Suppressor macrophage treated with lipopolysaccharide for 1 hour (primary cell): Measurements from ENCODE around the gene MAD1L1.
"Not testable (repeated sequence)": the region's sequence is repeated elsewhere in the genome, so short reads cannot be mapped to it uniquely, and the experiment has no call there.

Experiments
- DNase-seq, 3 donors: peaks; one replicate each; pipeline ENCODE4 v3.0.0-alpha.2; 2020 to 2022

MAD1L1 gene

DNA sequence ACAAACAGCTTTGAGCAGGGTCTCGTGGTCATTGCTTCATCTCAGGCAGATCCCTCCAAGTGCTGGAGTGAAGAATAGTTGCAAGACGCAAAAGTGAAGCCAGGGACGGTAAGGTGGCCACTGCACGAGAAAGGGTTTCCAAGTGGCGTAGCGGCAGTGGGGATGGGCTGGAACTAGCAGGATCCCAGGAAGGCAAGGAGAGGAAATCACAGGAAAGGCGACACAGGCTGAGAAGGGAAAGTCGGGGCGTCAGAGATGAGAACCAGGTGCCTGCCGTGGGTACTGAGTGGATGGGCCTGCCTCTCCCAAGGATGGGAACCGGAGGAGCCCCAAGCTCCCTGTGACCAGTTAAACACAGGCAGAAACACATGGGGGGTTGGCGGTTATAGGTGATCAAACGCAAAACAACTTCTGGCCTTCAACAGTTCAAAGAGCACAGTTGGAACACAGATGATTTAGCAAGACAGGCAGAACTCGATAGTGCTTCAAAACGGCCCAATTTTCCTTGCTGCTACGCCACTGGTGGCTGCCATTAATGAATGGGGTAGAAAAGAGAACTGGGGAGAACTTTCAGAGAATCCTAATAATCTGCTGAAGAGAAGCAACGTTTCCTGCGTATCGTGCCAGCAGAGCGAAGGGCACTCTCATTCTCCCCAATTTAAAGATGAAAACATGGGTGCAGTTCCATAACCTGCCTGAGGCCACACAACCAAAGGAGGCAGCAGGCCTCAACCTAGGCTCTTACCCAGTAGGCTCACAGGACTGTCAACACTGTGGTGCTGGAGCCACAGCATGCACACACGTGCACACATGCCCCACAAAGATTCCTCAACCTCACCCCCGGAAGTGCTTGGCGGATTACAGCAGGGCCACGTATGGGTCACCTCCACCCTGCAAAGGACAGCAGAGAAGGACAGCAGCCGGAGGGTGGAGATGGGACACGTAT is 61.9 kb downstream of the MAD1L1 start:
- no peak for DNase-seq

- no peak for DNase-seq
Observed at GRCh38 chr7:2169923-2170575, 62.7 kb downstream of the MAD1L1 start.

- no peak for DNase-seq
Observed at GRCh38 chr7:2168615-2169311, 64.0 kb downstream of the MAD1L1 start.

DNA sequence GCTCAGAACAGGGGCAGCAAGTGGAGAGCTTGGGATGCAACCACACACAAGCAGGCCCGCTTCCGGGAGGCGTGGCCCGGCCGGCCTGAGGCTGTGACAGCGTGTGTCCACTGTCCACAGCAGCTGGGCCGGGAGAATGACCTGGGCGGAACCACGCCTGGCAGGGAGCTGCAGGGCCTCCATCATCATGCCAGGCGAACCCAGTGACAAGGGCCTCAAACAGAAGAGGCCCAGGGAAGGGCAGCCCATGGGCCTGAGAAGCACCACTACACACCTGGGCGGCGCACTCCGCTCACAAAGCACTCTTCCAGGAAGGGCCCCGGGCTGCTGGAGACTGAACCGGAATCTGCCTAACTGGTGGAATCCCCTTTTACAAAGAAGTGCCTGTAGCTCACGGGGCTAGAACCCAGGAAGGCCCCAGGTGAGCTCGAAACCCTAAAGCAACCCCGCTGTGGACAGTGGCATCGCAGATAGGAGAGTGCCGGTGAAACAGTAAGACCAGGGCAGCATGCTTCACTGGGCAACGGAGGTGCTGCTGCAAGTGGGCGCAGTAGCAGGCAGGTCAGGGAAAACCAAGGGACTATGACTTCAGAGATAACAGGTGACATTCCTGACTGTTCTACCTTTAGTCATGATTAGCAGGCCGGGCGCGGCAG is 66.0 kb downstream of the MAD1L1 start:
- no peak for DNase-seq

DNA sequence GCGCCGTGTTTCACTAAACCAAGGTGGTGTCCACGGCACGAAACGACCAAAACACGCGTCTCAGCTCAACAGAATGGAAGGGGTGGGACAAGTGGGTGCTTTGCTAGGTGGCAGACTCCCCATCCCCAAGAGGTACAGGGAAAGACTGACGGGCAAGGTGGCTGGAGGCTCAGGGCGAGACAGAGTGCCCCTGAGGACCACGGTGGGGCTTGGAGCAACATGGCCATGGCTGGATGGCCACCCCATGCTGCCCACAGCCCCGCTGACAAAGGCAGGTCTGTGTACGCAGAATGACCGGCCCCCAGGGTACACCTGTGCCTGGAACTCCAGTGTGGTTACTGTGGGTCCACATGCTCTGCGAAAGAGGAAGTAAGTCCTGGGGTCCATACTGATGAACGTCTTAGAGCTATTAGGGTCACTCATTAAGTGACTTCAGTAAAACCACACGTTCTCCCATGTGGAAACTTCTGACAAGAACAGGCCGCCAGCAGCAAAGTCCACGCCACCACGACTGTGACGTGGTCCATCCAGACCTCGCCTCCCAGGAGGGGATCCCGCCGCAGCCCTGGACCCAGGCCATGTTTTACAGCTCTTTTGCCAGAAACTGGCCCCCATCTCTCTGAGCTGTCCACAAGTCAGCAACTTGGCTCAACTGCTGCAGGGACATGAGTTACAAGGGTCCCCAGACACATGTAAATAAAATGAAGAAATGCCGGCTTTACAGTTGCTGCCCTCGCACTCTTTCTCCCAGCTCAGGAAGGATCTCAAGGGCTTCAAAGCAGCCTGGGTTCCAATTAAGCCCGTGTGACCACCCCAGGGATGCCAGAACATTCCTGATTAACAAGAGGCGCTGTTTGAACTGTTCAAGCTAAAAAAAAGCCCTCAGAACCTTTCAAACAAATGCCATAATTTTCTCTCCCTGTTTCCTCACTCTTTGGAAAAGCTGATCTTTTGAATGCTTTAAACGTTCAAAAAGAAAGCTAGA is 66.8 kb downstream of the MAD1L1 start:
- DNase-seq = no peak

DNA sequence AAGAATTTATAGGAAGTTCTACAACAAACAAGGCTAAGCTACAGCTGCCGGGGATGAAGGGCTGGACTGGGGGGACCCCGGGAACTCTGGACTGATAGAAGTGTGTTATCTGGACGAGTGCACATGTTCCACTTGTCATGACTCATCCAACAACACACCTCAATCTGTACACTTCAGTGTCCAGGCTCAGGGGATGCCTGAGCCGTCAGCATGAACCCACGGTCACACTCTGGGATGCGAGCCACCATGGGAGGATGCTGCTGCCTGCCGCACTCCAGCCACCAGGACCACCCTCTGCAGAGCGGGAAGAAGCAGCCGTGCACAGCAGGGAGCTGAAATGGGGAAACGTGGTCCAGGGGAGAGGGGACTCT is 67.5 kb downstream of the MAD1L1 start:
- no peak for DNase-seq

DNA sequence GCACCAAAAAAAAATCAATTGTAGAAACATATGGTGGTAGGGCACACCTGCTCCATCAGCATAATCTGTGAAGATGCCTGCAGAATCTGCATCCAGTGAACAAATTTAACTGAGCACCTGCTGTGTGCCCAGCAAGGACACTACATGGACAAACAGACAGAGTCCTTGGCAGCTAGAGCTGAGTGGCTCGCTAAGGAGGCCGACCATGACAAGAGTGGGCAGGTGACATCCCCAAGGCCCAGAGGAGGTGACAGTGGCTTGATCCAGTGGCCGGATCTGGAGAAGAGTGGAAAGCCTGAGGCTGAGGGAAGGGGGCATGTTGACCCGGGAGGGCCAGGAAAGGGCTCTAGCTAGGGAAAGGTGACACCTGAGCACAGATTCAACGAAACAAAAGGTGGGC is 68.1 kb downstream of the MAD1L1 start:
- DNase-seq = no peak

DNA sequence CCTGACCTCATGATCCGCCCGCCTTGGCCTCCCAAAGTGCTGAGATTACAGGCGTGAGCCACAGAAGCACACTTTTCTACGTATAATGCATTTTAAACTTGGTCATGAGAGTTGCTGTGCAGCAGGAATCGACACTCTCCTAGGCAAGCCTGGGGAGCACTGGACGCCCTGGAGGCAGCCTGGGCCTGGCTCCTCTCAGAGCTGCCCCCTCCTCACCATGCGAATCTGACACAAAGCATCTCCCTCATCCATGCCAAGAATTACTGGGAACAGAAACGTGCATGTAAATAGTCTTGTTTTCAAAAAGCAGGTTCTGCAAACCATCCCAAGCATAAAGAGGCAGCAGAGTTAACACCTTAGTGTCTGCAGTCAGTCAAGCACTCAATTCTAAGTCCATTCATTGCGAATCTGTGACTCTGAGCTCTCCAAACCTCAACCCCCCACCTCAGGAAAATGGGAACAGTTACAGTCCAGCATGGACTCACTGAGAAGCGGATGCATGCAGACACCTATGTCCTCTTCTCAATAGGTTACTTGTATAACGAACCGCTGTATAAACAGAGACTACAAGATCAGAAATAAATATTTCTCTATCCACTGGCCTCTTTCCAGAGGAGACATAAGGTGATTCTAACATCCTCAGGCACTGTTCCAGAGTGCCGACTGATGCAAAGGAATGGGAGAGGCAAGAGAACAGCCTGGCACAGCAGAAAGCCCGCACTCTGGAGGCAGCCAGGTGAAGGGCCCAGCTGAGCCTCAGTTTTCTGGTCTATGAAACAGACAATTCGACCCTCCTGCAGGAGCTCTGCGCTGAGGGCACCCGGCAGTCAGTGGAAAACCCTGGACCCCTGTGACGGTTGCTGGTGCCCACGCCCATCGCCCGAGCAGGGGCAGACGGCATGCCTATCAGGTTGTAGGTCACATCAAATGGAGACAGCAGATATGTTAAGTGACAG is 68.9 kb downstream of the MAD1L1 start:
- no peak for DNase-seq

GRCh38 chr7:2162959-2163358 is 69.8 kb downstream of the MAD1L1 start:
- DNase-seq = no peak

DNA sequence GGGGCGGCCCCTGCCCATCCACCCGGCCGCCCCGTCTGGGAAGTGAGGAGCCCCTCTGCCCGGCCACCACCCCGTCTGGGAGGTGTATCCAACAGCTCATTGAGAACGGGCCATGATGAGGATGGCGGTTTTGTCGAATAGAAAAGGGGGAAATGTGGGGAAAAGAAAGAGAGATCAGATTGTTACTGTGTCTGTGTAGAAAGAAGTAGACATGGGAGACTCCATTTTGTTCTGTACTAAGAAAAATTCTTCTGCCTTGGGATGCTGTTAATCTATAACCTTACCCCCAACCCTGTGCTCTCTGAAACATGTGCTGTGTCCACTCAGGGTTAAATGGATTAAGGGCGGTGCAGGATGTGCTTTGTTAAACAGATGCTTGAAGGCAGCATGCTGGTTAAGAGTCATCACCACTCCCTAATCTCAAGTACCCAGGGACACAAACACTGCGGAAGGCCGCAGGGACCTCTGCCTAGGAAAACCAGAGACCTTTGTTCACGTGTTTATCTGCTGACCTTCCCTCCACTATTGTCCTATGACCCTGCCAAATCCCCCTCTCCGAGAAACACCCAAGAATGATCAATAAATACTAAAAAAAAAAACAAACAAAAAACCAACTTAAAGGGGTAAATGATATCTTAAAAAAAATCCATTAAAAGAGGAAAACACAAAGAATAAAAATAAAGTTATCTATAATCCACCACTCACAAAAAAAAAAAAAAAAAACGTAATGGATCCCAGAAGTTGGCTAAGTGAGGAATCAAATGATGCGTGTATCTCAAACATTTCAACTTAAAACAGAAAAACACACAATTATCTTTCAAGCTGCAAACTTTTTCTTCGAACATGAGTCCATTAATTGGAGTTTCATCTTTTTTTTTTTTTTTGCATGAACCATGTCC is 70.5 kb downstream of the MAD1L1 start:
- not testable (repeated sequence) for DNase-seq

DNA sequence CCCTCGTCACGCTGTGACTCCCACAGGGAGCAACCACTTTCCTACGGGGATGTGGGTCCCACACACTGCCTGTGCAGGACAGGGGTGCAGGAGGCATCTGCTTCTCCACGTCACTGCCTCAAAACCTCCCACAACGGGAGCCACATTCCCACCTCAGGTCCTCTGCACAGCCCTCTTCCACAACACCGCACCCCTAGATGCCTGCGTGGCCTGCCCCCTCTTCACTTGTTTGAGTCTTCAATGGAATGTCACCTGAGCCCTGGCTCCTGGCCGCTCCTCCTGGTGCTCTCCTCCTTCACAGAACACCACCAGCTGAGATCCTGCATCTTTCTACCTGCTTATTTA is 73.6 kb downstream of the MAD1L1 start:
- DNase-seq = no peak

DNA sequence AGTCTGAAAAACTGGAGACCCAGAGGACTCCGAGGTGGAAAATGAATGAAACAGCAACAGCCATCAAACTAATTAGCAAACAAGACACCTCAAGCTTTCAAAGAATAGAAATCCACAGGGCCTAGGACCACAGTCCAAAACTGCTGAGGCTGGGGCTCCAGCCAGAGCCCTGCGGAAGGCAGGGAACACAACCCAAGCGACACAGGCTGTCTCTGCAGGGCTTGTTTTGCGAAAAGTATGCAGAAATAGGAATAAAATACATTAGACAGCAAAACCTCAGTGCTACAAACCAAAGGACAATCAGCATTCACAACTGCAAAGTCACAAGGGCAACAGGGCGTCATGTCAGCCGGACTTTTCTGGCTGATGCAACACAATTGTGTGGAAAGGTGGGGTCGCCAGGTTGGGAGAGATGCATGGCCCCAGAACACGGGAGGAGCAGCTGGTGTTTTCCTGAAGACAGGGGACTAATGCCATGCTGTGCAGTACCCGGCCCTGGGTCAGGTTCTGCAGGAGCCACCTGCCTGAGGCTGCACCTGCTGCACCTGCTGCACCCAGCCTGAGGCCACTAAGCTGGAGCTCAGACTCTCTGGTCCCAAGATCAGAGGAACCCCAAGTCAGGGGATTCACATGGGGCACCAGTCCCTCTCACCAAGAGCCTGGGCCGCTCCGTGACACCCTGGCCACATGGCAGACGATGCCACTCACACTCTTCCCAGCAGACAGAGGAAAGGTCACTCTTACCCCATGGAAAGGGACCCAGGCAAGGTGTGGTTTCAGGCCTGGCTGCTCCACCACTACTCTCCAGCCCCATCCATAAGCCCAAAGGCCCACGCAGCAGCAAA is 74.2 kb downstream of the MAD1L1 start:
- no peak for DNase-seq

DNA sequence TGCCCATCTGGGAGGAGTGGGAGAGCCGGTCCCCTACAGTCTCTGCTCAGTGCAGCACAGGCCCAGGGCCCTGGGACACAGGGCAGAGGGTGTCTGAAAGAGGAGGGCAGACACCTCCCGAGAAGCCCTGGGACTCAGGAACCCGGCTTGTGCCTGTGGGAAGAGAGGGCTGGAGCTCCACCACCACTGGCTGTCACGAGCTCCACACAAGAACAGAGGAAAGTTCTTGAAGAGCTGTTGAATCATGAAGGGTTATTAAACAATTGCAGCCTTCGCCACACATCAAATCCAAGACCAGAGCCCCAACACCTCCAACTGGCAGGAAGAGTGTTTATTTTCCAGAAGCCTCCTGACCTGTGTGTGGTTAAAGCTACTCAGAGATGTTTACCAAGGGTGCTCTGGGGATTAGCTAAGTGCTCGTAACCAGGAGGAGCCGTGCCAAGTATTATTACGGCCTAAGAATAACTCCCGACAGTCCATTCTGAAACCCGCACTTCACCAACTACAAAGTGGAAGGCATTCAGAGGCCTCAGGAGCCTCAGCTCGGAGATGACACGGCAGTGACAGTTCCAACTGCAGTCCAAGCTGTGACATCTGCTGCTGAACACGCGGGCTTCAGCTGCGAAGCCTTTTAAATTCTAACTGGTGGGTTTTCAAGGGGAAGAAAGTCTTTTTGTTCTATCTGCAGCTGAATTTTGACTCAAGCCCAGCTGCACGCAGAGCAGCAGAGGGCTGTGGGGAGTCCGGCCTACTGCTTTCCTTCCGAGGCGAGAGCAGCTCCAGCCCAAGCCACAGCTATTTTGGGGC is 75.1 kb downstream of the MAD1L1 start:
- no peak for DNase-seq

DNA sequence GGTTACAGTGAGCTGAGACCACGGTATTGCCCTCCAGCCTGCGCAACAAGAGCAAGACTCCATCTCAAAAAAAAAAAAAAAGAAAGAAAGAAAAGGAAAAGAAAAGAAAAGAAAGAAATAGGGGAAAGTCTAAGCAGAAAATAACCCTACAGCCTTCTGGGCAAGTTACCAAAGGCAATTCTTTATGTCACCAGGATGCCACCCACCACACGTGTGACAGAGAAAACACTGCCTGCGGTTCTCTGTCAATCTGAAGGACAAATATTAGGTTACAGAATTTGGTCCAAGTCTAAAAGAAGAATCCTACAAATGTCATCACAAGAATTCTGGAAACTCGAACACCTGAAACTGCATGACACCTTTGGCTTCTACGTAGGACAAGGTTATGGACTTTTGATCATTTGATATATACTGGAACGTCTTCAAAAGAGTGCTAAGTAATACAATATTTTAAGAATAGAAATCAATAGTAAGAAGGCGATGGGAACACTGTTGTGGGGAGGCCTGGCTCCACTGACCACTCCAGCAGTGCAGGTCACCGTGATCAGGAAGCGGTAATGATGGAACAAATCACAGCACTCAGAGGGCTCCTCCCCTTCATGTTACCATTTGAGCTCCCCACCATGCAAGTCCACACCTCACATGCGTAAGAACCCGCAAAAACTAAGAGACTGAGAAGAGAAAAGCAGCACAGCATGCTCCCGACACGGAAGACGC is 75.8 kb downstream of the MAD1L1 start:
- DNase-seq = no peak

- no peak for DNase-seq
Observed at GRCh38 chr7:2154831-2155230, 77.9 kb downstream of the MAD1L1 start.

GRCh38 chr7:2154121-2154520 is 78.6 kb downstream of the MAD1L1 start:
- no peak for DNase-seq

- no peak for DNase-seq
Observed at GRCh38 chr7:2152646-2153045, 80.1 kb downstream of the MAD1L1 start.
